ENCODE measurements around the gene GALK2. TPM values are rescaled to one million over a fixed set of nuclear protein-coding genes. Genes with fewer than 3 reads are reported as not detected.

Gene GALK2
- total and polyA plus RNA-seq, 2 experiments from 2014 or later = 25.3 to 31.4 TPM

DNA sequence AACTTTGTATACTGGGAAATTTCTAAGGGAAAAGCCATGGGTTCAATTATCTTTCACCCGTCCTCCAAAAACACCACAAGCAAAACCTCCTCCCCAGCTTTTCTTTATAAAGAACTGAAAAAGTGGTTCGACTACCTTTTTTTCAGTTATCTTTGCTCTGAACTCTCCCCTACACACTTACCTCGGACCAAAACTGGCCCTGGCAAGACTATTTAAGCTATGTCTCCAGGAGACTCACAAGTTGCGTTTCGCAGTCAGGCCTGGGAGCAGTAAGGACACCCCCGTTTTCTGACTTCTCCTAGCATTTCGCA is 15.3 kb upstream of the GALK2 start:
- Histone ChIP-seq H3K4me2 (peak overlapping the region; percentile 86), H3K36me3 (replicated peaks; ENCODE audit: insufficient read depth, low read depth) (no peaks in the 10 kb centered on the region), H2AFZ (peak overlapping the region; percentile 19), H3K27ac (peak overlapping the region; percentile 89), H3K27me3 (no peaks in the 10 kb centered on the region), H3K4me1 (ENCODE audit: insufficient read depth) (peaks cover 11% of the 10 kb centered on the region), H3K79me2 (peaks cover 84% of the 10 kb centered on the region), H3K9me3 (ENCODE audit: low read depth) (no peaks in the 10 kb centered on the region), H4K20me1 (ENCODE audit: insufficient read depth, poor library complexity, severe bottlenecking) (peaks cover 43% of the 10 kb centered on the region), H3K9me2 (replicated peaks; ENCODE audit: insufficient read depth) (no peaks in the 10 kb centered on the region), H3K4me3 (peak overlapping the region; percentile 73)
- no peak for DNase-seq (ENCODE audit: low spot score)
- WGBS (ENCODE audit: low lambda C conversion rate, missing lambda C conversion rate) = 2% methylated on average over 7 of the region's 7 CpGs
- TF ChIP-seq, protein P1, sequence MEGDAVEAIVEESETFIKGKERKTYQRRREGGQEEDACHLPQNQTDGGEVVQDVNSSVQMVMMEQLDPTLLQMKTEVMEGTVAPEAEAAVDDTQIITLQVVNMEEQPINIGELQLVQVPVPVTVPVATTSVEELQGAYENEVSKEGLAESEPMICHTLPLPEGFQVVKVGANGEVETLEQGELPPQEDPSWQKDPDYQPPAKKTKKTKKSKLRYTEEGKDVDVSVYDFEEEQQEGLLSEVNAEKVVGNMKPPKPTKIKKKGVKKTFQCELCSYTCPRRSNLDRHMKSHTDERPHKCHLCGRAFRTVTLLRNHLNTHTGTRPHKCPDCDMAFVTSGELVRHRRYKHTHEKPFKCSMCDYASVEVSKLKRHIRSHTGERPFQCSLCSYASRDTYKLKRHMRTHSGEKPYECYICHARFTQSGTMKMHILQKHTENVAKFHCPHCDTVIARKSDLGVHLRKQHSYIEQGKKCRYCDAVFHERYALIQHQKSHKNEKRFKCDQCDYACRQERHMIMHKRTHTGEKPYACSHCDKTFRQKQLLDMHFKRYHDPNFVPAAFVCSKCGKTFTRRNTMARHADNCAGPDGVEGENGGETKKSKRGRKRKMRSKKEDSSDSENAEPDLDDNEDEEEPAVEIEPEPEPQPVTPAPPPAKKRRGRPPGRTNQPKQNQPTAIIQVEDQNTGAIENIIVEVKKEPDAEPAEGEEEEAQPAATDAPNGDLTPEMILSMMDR (IDR thresholded peaks at IDR 0.05; ENCODE audit: poor library complexity) = no peak
- no peak for TF ChIP-seq EZH2phosphoT487 (IDR thresholded peaks at IDR 0.05; ENCODE audit: low read depth, severe bottlenecking, unreplicated experiment)

DNA sequence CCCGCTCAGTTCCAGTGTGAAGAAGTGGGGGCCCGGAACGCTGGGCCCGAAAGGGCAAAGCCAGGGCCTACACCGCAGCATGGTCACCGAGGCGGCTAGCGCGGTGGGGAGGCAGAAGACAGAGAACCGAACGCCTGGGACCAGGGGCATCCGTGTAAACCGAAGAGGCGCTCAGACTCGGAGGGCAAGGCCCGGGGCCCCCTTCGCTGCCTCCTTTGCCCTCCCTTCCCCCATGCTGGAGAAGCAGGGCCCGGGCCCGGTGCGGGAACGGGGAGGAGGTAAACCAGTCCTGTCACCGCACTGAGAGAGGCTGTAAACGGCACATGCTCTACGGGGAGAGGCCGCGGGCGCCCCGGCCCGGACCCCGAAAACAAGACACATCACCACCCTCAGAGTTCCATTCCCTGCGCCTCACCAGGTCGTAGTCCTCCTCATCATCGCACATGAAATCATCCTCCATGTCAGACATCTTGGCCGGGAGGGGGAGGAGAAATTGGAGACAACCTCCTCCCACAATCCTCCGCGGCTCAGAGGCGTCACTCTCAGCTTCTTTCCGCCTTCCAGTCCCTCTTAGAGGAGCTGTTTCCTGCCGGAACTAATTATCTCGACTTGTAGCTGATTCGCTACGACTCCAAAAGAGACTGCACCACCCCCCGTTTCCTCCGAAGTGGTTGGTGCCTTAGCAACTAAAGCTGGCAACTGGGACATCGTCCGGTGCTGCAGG is 14.8 kb upstream of the GALK2 start, which contains the start of gene COPS2:
TSS of gene COPS2 (minus strand) at position 490 of the 724 bp plus-strand sequence. CDS start at position 469, 21 bp downstream.
- peaks cover 38% of the 10 kb centered on the region for H4K20me1 ChIP-seq (ENCODE audit: insufficient read depth, poor library complexity, severe bottlenecking)
- H3K4me1 ChIP-seq (ENCODE audit: insufficient read depth) = peaks cover 11% of the 10 kb centered on the region
- H3K36me3 ChIP-seq (replicated peaks; ENCODE audit: insufficient read depth, low read depth) = no peaks in the 10 kb centered on the region
- H3K4me3 ChIP-seq = peak within 1 kb of the TSS; percentile 73
- TF ChIP-seq, protein P1 (IDR thresholded peaks at IDR 0.05; ENCODE audit: poor library complexity) = no peak
- TF ChIP-seq EZH2 (IDR thresholded peaks at IDR 0.05; ENCODE audit: borderline replicate concordance) (no peak), EZH2phosphoT487 (IDR thresholded peaks at IDR 0.05; ENCODE audit: low read depth, severe bottlenecking, unreplicated experiment) (no peak)
- peaks cover 78% of the 10 kb centered on the region for H3K79me2 ChIP-seq
- peak within 1 kb of the TSS; percentile 89 for H3K27ac ChIP-seq
- WGBS (ENCODE audit: low lambda C conversion rate, missing lambda C conversion rate) = 1% methylated on average over 46 of the region's 46 CpGs
- peak; percentile 98 for DNase-seq (ENCODE audit: low spot score)
- H3K4me2 ChIP-seq = peak within 1 kb of the TSS; percentile 86
- no peaks in the 10 kb centered on the region for H3K9me2 ChIP-seq (replicated peaks; ENCODE audit: insufficient read depth)
- H3K27me3 ChIP-seq = no peaks in the 10 kb centered on the region
- H2AFZ ChIP-seq = peak within 1 kb of the TSS; percentile 93
- no peaks in the 10 kb centered on the region for H3K9me3 ChIP-seq (ENCODE audit: low read depth)

DNA sequence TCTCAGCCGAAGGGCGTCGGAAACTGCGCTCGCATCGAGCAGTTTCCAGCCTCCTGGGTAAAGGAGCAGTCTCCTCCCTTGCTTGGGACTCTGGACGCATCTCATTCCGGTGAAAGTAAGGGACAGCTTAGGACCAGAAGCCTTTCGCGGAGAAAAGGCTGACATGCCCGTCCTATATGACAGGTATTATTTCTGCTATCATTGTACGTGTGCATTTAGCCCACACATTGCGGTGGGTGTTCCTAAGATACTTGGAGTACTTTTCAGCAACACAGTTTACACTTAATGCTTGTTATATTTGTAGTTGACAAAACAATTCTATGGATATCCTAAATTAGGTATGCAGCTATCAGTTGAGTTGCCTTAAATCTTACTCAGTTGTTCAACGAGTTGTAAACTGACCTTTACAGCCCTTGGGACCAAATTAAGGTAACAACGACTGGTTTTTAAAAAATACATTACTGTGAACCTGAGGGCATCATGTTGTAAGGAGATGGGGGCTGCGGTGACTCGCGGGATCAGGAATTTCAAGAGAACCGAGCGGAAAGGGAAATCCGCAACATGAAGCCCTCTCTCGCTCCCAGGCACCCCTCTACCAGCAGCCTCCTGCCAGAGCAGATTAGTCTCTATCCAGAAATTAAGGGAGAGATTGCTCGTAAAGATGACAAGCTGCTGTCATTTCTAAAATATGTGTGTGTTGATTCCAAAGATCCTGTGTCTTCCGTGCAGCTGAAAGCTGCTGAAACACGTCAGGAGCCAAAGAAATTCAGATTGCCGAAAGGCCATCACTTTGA is 14.0 kb upstream of the GALK2 start:
- H3K79me2 ChIP-seq = peaks cover 71% of the 10 kb centered on the region
- H3K36me3 ChIP-seq (replicated peaks; ENCODE audit: insufficient read depth, low read depth) = no peaks in the 10 kb centered on the region
- H2AFZ ChIP-seq = peak overlapping the region; percentile 93
- H3K9me3 ChIP-seq (ENCODE audit: low read depth) = no peaks in the 10 kb centered on the region
- no peaks in the 10 kb centered on the region for H3K27me3 ChIP-seq
- TF ChIP-seq EZH2 (IDR thresholded peaks at IDR 0.05; ENCODE audit: borderline replicate concordance) (no peak), EZH2phosphoT487 (IDR thresholded peaks at IDR 0.05; ENCODE audit: low read depth, severe bottlenecking, unreplicated experiment) (no peak)
- TF ChIP-seq, protein P1 (IDR thresholded peaks at IDR 0.05; ENCODE audit: poor library complexity) = no peak
- H3K4me1 ChIP-seq (ENCODE audit: insufficient read depth) = peaks cover 11% of the 10 kb centered on the region
- H3K4me3 ChIP-seq = peak overlapping the region; percentile 61
- peak overlapping the region; percentile 44 for H3K27ac ChIP-seq
- peaks cover 32% of the 10 kb centered on the region for H4K20me1 ChIP-seq (ENCODE audit: insufficient read depth, poor library complexity, severe bottlenecking)
- 2% methylated on average over 26 of the region's 26 CpGs for WGBS (ENCODE audit: low lambda C conversion rate, missing lambda C conversion rate)
- H3K4me2 ChIP-seq = peak overlapping the region; percentile 83
- peak; percentile 23 for DNase-seq (ENCODE audit: low spot score)
- H3K9me2 ChIP-seq (replicated peaks; ENCODE audit: insufficient read depth) = no peaks in the 10 kb centered on the region

Measured in hepatocyte (in vitro differentiated cells).